NCI-H345 (cell line): ENCODE data around the gene GZMM.

ENCODE experiments used
- DNase-seq: peaks from one replicate; lab custom pipeline; 2025; lab: John Stamatoyannopoulos, UW

The GZMM gene

DNA sequence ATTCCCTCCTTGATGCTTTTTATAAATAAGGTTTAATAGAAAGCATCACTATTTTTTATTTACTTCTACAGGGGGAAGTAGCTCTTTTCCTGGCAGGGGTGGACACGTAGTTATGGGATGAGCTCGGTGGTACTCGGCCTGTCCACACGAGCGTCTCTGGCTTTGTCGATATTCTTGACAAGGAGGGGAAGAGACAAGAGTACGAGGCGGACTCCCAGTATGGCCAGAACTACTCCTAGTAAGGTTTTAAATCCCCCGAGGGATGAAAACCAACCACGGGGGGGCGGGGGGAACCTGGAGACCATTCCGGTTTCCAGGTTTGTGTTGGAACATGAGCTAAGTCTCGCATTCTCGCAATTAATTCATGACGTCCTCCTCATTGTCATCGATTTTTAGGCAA is 23.0 kb downstream of the GZMM start:
- DNase-seq, result no peak

GRCh38 chr19:567296-567900 is 23.5 kb downstream of the GZMM start:
- no peak for DNase-seq

GRCh38 chr19:570251-570686 is 26.4 kb downstream of the GZMM start:
- DNase-seq, result no peak

GRCh38 chr19:570937-571565 is 27.2 kb downstream of the GZMM start:
- DNase-seq, result peak; percentile 82

DNA sequence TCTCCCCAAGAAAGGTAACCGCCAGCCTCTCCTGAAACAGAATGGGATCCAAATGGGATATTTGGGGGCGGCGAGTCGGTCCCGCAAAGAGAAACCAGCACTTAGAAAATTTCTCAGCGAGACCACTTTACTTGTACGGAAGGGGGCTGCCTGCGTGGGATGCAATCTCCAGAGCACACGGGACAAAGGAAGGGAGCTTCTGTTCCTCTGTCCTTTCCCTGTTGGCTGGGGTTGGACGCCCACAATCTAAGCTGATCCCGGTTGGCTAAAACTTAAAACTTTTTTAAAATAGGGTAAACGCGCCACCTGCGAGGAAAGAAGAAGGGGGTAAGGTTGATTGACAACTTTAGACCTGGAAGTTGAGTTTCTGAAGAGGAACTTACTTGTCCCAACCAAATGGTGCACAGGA is 27.7 kb downstream of the GZMM start:
- peak; percentile 52 for DNase-seq

GRCh38 chr19:572140-572742 is 28.4 kb downstream of the GZMM start, which contains the start of gene BSG:
Gene BSG, plus strand, starts transcription at chr19:572596. Its CDS starts 39 bp downstream, at chr19:572635.
- DNase-seq, result peak; percentile 99

DNA sequence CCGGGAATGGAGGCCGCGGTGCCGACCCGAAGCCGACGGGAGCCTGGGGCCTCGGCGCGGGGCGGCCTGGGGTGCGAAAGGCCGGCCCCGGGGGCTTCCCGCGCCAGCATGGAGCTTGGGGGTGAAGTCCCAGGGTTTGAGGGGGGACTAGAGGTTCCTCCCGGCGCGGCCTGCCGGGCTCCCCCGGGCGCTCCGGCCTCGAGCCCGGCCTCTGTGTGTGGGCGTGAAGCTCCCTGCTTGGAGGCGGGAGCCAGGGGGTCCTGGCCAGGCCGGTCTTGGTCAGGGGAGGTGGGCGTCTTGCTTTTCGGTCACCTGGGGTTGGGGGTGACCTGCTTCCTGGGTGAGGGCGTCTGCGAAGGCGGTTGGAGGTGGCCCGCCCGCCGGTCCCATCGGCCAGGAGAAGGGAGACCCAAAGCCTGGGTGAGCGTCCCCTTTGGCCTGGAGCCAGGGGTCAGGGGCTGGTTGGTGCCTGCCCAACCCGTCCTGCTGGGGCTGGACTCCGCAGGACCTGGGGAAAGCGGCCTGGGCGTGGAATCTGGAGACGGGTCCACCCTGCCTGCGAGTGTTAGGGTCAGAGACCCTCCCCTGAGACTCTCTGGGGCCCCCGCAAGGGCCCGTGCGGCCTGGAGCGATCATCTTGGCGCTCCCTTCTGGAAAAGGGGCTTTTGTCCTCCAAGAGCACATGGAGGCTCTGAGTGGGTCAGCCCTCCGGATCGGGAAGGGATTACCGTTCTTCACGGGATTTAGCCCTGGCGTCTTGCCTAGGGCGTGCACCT is 29.1 kb downstream of the GZMM start:
- peak; percentile 35 for DNase-seq

DNA sequence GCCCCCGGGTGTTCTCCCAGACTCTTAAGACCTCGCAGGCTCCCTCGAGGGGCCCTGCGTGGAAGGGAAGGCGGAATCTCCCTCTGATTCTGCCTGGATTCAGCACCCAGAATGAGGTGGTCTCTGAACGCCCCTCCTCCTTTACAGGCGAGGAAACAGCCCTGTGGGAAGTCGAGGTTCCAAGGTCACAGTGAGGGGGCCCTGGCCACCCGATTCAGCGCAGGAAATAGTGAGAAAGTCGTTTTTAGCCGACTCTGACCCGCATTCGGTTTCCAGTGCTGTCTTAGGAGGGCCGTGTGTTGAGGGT is 29.6 kb downstream of the GZMM start:
- DNase-seq, result no peak

- DNase-seq, result no peak
Observed at GRCh38 chr19:574658-575526, 31.0 kb downstream of the GZMM start.

- DNase-seq, result no peak
Observed at GRCh38 chr19:575527-576506, 32.0 kb downstream of the GZMM start.

DNA sequence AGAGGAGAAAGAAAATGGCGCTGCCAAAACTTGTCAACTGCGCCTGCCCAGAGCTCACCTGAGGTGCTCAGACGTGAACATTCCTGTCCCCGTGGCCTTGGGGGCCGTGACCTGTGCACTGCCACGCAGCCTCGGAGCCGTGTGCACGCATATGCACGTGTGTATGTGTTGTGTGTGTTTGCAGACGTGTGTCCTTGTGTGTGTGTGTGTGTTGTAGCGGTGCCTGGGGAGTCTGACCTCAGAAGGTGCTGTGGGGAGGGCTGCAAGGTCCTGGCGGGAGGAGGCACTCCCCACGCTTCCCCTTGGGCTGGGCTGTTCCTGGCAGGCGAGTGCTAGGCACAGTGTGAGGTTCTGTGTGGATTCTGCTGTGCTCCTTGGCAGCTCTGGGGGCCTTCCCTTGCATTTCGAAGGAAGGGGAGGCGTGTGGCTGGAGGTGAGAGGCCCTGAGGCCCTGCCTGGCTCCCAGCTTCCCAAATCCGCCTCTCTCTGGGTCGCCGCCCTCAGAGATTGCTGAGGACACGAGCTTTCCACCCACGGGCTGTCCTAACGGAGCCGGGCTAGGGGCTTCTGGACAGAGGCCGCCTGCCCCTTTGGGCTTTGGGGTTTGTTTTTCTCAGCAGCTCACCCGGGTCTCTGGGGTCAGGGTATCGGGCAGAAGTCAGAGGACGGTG is 33.0 kb downstream of the GZMM start:
- no peak for DNase-seq

GRCh38 chr19:577439-578392 is 33.9 kb downstream of the GZMM start:
- DNase-seq, result no peak

DNA sequence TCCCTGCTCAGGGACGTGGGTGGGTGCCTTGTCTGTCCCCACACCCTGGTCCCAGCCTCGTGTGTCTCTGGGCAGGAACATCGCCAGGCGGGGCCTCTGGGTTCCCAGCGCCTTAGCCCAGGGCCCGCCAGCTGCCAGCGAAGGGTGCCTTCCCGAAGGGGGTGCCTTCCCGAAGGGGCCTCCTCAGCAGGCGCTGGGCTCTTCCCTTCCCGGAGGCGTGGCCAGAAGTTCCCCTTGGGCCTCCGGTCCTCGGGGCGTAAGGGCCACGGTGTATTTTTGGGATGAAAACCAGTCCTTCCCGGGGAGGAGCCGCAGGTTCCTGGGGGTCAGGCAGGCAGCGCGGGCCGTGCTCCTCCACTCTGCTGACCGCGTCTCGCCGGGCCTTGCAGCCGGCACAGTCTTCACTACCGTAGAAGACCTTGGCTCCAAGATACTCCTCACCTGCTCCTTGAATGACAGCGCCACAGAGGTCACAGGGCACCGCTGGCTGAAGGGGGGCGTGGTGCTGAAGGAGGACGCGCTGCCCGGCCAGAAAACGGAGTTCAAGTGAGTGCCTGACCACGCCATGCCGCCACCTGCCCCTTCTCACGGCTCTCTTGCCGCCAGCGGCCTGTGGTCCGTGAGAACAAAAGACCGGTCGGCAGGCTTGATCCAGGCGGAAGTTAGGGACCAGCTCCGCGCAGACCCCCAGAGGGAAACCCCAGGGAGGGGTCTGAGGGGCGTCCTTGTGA is 35.4 kb downstream of the GZMM start:
- no peak for DNase-seq

- no peak for DNase-seq
Observed at GRCh38 chr19:579842-580155, 35.9 kb downstream of the GZMM start.

- no peak for DNase-seq
Observed at GRCh38 chr19:580274-580835, 36.5 kb downstream of the GZMM start.

- no peak for DNase-seq
Observed at GRCh38 chr19:581399-582111, 37.7 kb downstream of the GZMM start.

GRCh38 chr19:582497-583197 is 38.8 kb downstream of the GZMM start:
- DNase-seq, result no peak
